T-helper 2 cell treated with Interferon-gamma antibody and Interleukin-4, amounts not matched to agents 100 ng/mL and 5 ng/mL, for 36 hours (primary cell): ENCODE data around the gene GALNTL6. TPM values are rescaled to one million over a fixed set of nuclear protein-coding genes. Genes with fewer than 3 reads are reported as not detected.

ENCODE experiments used
- intact Hi-C: fragments of 100-400 bp; cut with micrococcal nuclease; formaldehyde crosslinking; loops from one replicate; pipeline ENCODE4 v1.15.1; 2023
- total RNA-seq: library from RNA; stranded (reverse); gene quantifications from 2 replicates; pipeline ENCODE4 v1.2.3, GENCODE V29; 2022

Gene GALNTL6
- total RNA-seq, 1 donor from 2014 or later: not detected

- intact Hi-C loops: no loop called here
Observed at GRCh38 chr4:173046818-173047217, 1233.6 kb downstream of the GALNTL6 start.

GRCh38 chr4:173051232-173051631, 1238.0 kb downstream of the GALNTL6 start:
- intact Hi-C loops: no loop called here

GRCh38 chr4:173051716-173052115, 1238.5 kb downstream of the GALNTL6 start:
- intact Hi-C loops: no loop called here

- intact Hi-C loops: no loop called here
Observed at GRCh38 chr4:173052439-173052838, 1239.2 kb downstream of the GALNTL6 start.

DNA sequence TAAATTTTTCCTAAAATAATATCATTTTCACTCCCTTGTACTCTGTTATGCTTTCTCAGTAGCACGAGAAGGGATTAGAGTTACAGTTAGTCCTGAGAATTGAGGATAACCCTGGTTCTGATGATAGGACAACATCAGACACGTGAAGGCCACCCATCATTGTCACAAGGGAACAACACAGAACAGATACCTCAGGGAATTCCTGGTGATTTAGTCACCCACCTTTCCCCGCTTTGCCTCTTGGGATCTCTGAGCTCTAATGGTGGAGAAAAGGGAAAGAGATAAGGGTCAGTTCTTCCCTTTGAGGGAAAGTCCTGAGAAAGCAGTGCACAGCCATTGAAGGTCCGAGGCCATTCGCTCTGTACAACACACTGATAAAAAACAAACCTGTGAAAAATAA, 1243.1 kb downstream of the GALNTL6 start:
- intact Hi-C loops: no loop called here

GRCh38 chr4:173056710-173057109, 1243.5 kb downstream of the GALNTL6 start:
- intact Hi-C loops: no loop called here

DNA sequence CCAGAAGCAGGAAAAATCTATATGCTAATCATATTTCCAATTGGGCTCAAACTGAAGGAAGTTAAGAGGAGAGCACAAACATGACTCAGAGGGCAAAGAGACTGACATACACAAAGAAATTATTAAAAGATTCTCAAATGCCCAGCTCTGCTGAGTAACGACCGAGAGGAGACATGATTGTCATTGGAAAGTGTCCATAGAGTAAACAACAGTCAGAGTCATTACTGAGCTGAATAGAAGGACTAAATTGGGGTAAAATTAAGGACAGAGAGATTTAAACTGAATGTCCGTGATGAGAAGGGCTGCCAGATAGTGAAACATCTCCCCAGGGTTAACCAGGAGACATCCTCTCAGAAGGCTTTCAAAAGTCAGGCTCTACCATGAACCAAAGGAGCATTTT, 1244.2 kb downstream of the GALNTL6 start:
- intact Hi-C loops: no loop called here

DNA sequence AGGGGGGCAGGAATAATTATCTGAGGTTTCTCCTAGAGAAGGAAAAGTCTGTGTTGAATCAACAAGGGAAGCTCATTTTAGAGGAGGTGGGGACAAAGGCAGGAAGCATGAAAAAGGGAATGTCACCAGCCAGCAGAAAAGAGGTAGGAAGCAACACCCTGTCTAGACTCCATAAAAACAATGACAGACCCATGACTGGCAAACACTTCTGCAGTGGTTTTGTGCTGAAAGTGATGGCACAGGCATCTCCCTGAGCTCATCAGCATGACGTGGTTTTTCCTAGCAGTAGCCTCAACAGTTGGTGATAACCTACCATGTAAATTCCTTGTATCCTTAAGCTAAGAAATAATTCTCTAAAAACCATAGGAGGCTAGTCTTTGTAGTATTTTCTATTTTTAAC, 1244.7 kb downstream of the GALNTL6 start:
- intact Hi-C loops: no loop called here

- intact Hi-C loops: no loop called here
Observed at GRCh38 chr4:173061160-173061559, 1248.0 kb downstream of the GALNTL6 start.

- intact Hi-C loops: no loop called here
Observed at GRCh38 chr4:173073939-173074500, 1260.8 kb downstream of the GALNTL6 start.

DNA sequence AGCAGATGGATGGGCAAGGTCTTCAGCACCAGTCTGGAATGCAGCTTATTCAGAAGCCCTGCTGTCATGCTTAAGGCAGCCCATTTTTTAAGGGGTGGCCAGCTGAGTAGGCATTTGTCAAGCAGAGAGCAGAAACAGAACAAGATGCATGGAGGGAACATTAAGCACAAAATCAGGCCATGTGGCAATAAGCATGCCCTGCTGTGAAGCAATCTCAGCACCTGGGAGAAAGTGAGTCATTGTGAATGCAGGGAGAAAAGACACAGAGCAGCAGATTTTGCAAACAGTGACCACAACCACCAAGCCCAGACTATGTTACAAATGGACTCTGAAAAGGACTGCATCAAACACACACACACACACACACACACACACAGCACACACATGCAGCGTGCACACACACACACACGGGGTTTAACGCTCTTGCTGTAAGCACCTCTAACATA, 1261.3 kb downstream of the GALNTL6 start:
- intact Hi-C loops: no loop called here

DNA sequence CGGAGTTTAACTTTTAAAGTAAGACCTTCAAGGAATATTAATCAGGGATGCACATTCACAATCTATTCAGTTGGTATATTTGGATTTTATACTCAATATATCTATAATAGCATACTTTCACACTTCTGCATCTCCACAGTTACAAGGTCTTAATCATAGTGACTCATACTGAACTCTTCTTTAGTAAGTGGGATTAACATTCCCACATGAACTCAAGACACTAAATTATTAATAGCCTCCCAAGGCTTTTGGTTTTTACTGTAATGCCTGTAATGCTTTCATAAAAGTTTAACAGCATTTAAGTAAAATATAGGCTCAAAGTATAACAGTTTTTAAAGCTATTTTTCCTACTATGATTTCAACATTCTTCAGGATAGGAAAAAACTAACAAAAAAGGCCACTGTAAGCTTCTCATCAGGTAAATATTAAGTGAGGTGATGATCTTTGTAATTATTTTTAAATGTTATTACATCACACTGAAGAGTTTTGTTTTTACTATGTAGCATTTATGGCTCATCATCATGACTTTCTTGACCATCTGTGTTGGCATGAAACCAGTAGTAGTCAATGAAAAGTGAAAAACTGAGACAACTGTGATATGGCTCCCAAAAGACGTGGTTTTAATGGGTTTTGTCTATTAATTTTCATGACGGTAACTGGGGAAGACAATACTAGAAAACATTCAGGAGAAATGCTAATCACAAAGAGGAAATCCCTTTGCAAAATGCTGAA, 1263.9 kb downstream of the GALNTL6 start:
- intact Hi-C loops: no loop called here

DNA sequence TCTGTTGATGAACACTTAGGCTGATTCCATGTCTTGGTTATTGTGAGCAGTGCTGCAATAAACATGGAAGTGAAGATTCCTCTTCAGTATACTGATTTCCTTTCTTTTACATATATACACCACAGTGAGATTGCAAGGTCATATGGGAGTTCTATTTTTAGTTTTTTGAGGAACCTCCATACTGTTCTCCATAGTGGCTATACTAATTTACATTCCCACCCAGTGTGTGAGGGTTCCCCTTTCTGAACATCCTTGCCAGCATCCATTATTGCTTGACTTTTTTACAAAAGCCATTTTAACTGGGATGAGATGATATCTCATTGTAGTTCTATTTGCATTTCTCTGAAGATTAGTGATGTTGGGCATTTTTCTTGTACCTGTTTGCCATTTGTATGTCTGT, 1274.9 kb downstream of the GALNTL6 start:
- intact Hi-C loops: no loop called here
